Hepatocyte (in vitro differentiated cells): ENCODE data around the gene DCTPP1.

Experiments
- CTCF ChIP-seq: fragments of 200-600 bp; sonication (generic); IDR thresholded peaks from 2 replicates; pipeline ENCODE4 v1.5.1; 2016; ENCODE audit warnings: antibody characterized with exemption, mild to moderate bottlenecking; ENCODE audit not compliant: poor library complexity
- EZH2 ChIP-seq: fragments of 200-600 bp; sonication (generic); IDR thresholded peaks from 2 replicates; pipeline ENCODE4 v1.6.1; 2016; ENCODE audit warnings: antibody characterized with exemption, mild to moderate bottlenecking, borderline replicate concordance

GRCh38 chr16:30407102-30407803, 22.6 kb downstream of the DCTPP1 start, which contains the start of gene ZNF771:
- TF ChIP-seq CTCF (no peak), EZH2 (no peak)
